ENCODE measurements around the gene NF1.

DNA sequence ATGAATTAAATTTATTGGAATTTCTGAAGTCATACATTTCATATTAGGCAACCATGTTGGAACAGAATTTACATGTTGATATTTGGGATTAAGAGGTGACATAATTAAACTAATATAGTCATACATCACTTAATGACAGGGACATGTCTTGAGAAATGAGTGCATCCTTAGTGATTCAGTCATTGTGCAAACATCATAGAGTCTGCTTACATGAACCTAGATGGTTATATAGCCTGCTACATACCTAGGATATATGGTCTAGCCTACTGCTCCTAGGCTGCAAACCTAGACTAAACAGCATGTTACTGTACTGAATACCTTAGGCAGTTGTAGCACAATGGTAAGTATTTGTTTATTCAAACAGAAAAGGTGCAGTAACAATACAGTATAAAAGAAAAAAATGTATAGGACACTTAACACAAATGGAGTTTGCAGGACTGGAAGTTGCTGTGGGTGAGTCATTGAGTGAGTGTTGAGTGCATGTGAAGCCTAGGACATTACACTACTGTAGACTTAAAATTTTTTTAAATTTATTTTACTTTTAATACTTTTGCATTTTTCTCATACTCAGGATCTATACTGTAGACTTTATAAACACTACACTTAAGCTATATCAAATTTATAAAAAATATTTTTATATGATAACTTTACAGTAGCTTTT, 116.7 kb downstream of the NF1 start:
- TF ChIP-seq, protein P1, sequence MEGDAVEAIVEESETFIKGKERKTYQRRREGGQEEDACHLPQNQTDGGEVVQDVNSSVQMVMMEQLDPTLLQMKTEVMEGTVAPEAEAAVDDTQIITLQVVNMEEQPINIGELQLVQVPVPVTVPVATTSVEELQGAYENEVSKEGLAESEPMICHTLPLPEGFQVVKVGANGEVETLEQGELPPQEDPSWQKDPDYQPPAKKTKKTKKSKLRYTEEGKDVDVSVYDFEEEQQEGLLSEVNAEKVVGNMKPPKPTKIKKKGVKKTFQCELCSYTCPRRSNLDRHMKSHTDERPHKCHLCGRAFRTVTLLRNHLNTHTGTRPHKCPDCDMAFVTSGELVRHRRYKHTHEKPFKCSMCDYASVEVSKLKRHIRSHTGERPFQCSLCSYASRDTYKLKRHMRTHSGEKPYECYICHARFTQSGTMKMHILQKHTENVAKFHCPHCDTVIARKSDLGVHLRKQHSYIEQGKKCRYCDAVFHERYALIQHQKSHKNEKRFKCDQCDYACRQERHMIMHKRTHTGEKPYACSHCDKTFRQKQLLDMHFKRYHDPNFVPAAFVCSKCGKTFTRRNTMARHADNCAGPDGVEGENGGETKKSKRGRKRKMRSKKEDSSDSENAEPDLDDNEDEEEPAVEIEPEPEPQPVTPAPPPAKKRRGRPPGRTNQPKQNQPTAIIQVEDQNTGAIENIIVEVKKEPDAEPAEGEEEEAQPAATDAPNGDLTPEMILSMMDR (IDR thresholded peaks at IDR 0.05; ENCODE audit: low read depth, low read length), result no peak
- TF ChIP-seq MYC (IDR thresholded peaks at IDR 0.05; ENCODE audit: low read depth, low read length) (no peak), POLR2A (IDR thresholded peaks at IDR 0.05; ENCODE audit: extremely low read depth, insufficient read length) (no peak)
- TF ChIP-seq, protein P2, sequence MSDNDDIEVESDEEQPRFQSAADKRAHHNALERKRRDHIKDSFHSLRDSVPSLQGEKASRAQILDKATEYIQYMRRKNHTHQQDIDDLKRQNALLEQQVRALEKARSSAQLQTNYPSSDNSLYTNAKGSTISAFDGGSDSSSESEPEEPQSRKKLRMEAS (IDR thresholded peaks at IDR 0.05; ENCODE audit: low read depth, low read length), result no peak

Data from NB4 (cell line).